Thyroid gland (tissue), 4 donors: Measurements from ENCODE around the gene ACSL6.

Experiments used
- POLR2A ChIP-seq, 2 donors: fragments of 450-650 bp; IDR thresholded peaks; one replicate each; pipeline ENCODE4 v1.6.1; 2017; ENCODE audit warnings: antibody characterized with exemption in 2 of 2, mild to moderate bottlenecking in 2 of 2, moderate library complexity in 1 of 2
- TF ChIP-seq, protein P1 (sequence below), 6 experiments: fragments of 200-600 bp in 3 of 6; fragments of 450-650 bp in 3 of 6; sonication (generic) in 3 of 6; IDR thresholded peaks; one replicate each; pipeline ENCODE4 v1.5.1; 2016 to 2019; ENCODE audit warnings: antibody characterized with exemption in 6 of 6, mild to moderate bottlenecking in 2 of 6, inconsistent platforms in 1 of 6, moderate library complexity in 1 of 6

DNA sequence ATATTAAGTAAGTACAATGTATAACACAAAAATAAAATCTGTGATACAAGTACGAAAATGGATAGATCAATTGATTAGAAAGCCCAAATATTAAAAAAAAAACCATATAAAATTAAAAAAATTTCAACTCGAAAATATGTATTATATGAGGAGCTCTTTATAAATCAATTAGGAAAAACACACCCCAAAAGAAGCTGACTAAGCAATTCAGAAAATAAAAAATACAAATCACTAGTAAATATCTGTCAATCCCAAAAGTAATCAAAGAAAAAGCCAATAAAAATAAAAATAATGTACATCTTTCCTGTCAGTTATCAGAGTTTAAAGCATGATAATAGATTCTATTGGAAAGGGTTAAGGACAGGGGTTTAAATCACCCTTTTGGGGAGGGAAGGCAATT lies 10.2 kb upstream of the ACSL6 start:
- no peak for TF ChIP-seq POLR2A (IDR thresholded peaks at IDR 0.05)
- TF ChIP-seq, protein P1, sequence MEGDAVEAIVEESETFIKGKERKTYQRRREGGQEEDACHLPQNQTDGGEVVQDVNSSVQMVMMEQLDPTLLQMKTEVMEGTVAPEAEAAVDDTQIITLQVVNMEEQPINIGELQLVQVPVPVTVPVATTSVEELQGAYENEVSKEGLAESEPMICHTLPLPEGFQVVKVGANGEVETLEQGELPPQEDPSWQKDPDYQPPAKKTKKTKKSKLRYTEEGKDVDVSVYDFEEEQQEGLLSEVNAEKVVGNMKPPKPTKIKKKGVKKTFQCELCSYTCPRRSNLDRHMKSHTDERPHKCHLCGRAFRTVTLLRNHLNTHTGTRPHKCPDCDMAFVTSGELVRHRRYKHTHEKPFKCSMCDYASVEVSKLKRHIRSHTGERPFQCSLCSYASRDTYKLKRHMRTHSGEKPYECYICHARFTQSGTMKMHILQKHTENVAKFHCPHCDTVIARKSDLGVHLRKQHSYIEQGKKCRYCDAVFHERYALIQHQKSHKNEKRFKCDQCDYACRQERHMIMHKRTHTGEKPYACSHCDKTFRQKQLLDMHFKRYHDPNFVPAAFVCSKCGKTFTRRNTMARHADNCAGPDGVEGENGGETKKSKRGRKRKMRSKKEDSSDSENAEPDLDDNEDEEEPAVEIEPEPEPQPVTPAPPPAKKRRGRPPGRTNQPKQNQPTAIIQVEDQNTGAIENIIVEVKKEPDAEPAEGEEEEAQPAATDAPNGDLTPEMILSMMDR (IDR thresholded peaks at IDR 0.05): no peak
